SK-N-MC (cell line): ENCODE data around the gene BANP.

Source experiments
- EZH2 ChIP-seq: fragments of 200-600 bp; sonication (generic); IDR thresholded peaks from one replicate; pipeline ENCODE4 v1.6.1; 2017; ENCODE audit warnings: antibody characterized with exemption
- POLR2AphosphoS5 ChIP-seq: IDR thresholded peaks from 2 replicates; pipeline ENCODE4 v1.6.1; 2012; ENCODE audit warnings: mild to moderate bottlenecking, low read depth, low read length, borderline replicate concordance

- TF ChIP-seq POLR2AphosphoS5 (no peak), EZH2 (no peak)
Measured at GRCh38 chr16:87996962-87997880, 46.0 kb downstream of the BANP start.
